Bone marrow (tissue), 2 donors: Measurements from ENCODE around the gene HCFC1R1.

Source experiments
- DNase-seq, 2 donors: peaks; one replicate each; lab custom pipeline; 2025; lab: John Stamatoyannopoulos, UW

The HCFC1R1 gene

GRCh38 chr16:3019594-3020246, 4.0 kb downstream of the HCFC1R1 start:
- no peak for DNase-seq

- no peak for DNase-seq
Measured at GRCh38 chr16:3017794-3018506, 5.8 kb downstream of the HCFC1R1 start, which contains the start of gene CLDN6. TSS of gene CLDN6 (minus strand) at chr16:3018183. CDS start at chr16:3016021, 2,162 bp downstream.

- no peak for DNase-seq
Measured at GRCh38 chr16:3017344-3017743, 6.4 kb downstream of the HCFC1R1 start.

GRCh38 chr16:3015865-3016521, 7.7 kb downstream of the HCFC1R1 start:
- no peak for DNase-seq

GRCh38 chr16:3014971-3015370, 8.8 kb downstream of the HCFC1R1 start:
- no peak for DNase-seq

GRCh38 chr16:3013998-3014690, 9.6 kb downstream of the HCFC1R1 start:
- no peak for DNase-seq

GRCh38 chr16:3013491-3013951, 10.2 kb downstream of the HCFC1R1 start:
- no peak for DNase-seq

- no peak for DNase-seq
Measured at GRCh38 chr16:3012828-3013420, 10.8 kb downstream of the HCFC1R1 start, which contains the start of gene CLDN9. TSS of gene CLDN9 (plus strand) at chr16:3012923. CDS start at chr16:3013363, 440 bp downstream.

GRCh38 chr16:3012246-3012645, 11.5 kb downstream of the HCFC1R1 start:
- DNase-seq = no peak

GRCh38 chr16:3010510-3010909, 13.2 kb downstream of the HCFC1R1 start:
- DNase-seq = no peak

GRCh38 chr16:3009568-3010390, 14.0 kb downstream of the HCFC1R1 start:
- no peak for DNase-seq

- DNase-seq = no peak
Measured at GRCh38 chr16:3008690-3009037, 15.1 kb downstream of the HCFC1R1 start.

GRCh38 chr16:3007957-3008689, 15.6 kb downstream of the HCFC1R1 start:
- peak in 1 of 2 donors; percentile 24 for DNase-seq

- DNase-seq = no peak
Measured at GRCh38 chr16:3007059-3007956, 16.4 kb downstream of the HCFC1R1 start.

- no peak for DNase-seq
Measured at GRCh38 chr16:3004781-3005284, 18.9 kb downstream of the HCFC1R1 start.

GRCh38 chr16:3004319-3004718, 19.4 kb downstream of the HCFC1R1 start:
- no peak for DNase-seq

GRCh38 chr16:3003582-3004270, 20.0 kb downstream of the HCFC1R1 start:
- DNase-seq = peak; percentile 75 to 97

- DNase-seq = no peak
Measured at GRCh38 chr16:3001316-3001715, 22.4 kb downstream of the HCFC1R1 start.
